Peyer's patch (tissue), 4 donors: Measurements from ENCODE around the gene BRINP2.

Source experiments
- CTCF ChIP-seq, 6 experiments: fragments of 450-650 bp in 4 of 6; fragments of 200-600 bp in 2 of 6; sonication (generic) in 1 of 6; IDR thresholded peaks; one replicate each; pipeline ENCODE4 v1.5.1; 2017 to 2019; ENCODE audit warnings: antibody characterized with exemption in 6 of 6, mild to moderate bottlenecking in 3 of 6, moderate library complexity in 1 of 6
- POLR2A ChIP-seq, 2 donors: fragments of 450-650 bp; IDR thresholded peaks; one replicate each; pipeline ENCODE4 v1.5.1; 2017; ENCODE audit warnings: antibody characterized with exemption in 2 of 2, mild to moderate bottlenecking in 2 of 2, moderate library complexity in 2 of 2

GRCh38 chr1:177170756-177171535 is at the start of gene BRINP2:
- no peak for TF ChIP-seq CTCF (IDR thresholded peaks at IDR 0.05)
- TF ChIP-seq POLR2A (IDR thresholded peaks at IDR 0.05) = no peak
